ENCODE measurements around the gene C22orf39.

C22orf39 gene

DNA sequence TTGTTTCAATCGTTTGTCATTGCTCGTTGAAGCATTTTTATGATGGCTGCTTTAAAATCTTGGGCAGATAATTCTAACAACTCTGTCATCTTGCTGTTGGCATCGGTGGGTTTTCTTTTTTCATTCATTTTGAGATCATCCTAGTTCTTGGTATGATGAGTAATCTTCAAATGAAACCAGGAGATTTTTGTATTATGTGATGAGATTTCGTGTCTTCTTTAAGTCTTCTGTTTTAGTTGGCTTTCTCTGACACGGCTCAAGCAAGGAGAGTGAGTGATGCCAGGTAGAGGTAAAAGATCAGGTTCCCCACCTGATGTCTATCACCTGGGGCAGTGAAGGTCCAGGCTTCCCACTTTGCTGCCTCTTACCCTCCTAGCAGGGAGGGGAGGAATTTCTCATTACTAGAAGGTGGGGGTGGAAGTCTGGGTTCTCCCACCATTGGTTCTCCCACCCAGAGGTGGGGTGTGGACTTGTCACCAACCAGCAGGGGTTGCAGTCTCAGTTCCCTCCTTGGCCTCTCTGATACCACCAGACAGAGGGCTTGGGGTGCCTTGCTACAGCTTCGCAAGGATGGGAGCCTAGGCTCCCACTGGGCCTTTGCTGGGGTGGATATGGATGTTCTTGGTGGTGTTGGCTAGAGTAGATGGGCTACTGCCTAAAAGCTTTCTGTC is 45.1 kb upstream of the C22orf39 start:
- Histone ChIP-seq H3K27ac (ENCODE audit: low read depth, low read length) (no peak overlapping the region), H4K20me1 (ENCODE audit: low read depth, low read length) (no peaks in the 10 kb centered on the region), H3K4me3 (ENCODE audit: insufficient read depth, low read length, poor library complexity, severe bottlenecking) (no peak overlapping the region), H3K4me2 (ENCODE audit: low read depth, low read length, poor library complexity, severe bottlenecking) (no peak overlapping the region), H3K36me3 (ENCODE audit: low read length) (no peaks in the 10 kb centered on the region), H3K27me3 (ENCODE audit: low read length) (no peaks in the 10 kb centered on the region), H3F3A (ENCODE audit: insufficient read depth) (no peaks in the 10 kb centered on the region), H3K9ac (ENCODE audit: low read length) (no peak overlapping the region), H3K9me3 (ENCODE audit: insufficient read depth, low read length) (no peaks in the 10 kb centered on the region), H3K9me2 (replicated peaks; ENCODE audit: insufficient read depth, low read length) (no peaks in the 10 kb centered on the region), H3K79me2 (ENCODE audit: insufficient read depth, low read length) (no peaks in the 10 kb centered on the region), H2AFZ (ENCODE audit: low read depth, low read length, severe bottlenecking) (no peak overlapping the region)
- TF ChIP-seq, protein P1, sequence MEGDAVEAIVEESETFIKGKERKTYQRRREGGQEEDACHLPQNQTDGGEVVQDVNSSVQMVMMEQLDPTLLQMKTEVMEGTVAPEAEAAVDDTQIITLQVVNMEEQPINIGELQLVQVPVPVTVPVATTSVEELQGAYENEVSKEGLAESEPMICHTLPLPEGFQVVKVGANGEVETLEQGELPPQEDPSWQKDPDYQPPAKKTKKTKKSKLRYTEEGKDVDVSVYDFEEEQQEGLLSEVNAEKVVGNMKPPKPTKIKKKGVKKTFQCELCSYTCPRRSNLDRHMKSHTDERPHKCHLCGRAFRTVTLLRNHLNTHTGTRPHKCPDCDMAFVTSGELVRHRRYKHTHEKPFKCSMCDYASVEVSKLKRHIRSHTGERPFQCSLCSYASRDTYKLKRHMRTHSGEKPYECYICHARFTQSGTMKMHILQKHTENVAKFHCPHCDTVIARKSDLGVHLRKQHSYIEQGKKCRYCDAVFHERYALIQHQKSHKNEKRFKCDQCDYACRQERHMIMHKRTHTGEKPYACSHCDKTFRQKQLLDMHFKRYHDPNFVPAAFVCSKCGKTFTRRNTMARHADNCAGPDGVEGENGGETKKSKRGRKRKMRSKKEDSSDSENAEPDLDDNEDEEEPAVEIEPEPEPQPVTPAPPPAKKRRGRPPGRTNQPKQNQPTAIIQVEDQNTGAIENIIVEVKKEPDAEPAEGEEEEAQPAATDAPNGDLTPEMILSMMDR (IDR thresholded peaks at IDR 0.05; ENCODE audit: insufficient read depth, low read length, poor library complexity, severe bottlenecking): no peak
- TF ChIP-seq EZH2phosphoT487 (conservative IDR thresholded peaks at IDR 0.05; ENCODE audit: low read length): no peak

DNA sequence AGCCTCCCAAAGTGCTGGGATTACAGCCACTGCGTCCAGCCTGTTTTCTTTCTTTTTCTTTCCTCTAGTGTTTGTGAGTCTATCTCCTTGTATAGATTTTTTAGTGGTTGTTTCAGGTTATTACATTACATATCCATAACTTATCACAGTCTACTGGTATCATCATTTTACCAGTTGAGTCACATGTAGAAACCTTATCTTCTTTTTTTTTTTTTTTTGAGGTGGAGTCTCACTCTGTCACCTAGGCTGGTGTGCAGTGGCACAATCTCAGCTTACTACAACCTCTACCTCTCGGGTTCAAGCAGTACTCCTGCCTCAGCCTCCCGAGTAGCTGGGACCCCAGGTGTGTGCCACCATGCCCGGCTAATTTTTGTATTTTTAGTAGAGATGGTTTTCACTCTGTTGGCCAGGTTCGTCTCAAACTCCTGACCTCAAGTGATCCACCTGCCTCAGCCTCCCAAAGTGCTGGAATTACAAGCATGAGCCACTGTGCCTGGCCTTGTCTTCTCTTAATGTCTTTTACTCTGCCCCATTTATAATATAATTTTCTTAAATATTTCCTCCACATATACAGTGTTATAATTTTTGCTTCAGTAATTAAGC is 43.2 kb upstream of the C22orf39 start:
- Histone ChIP-seq H2AFZ (ENCODE audit: low read depth, low read length, severe bottlenecking) (no peak overlapping the region), H3K9ac (ENCODE audit: low read length) (no peak overlapping the region), H3K36me3 (ENCODE audit: low read length) (no peaks in the 10 kb centered on the region), H4K20me1 (ENCODE audit: low read depth, low read length) (no peaks in the 10 kb centered on the region), H3K4me2 (ENCODE audit: low read depth, low read length, poor library complexity, severe bottlenecking) (no peak overlapping the region), H3F3A (ENCODE audit: insufficient read depth) (no peaks in the 10 kb centered on the region), H3K27ac (ENCODE audit: low read depth, low read length) (no peak overlapping the region), H3K79me2 (ENCODE audit: insufficient read depth, low read length) (no peaks in the 10 kb centered on the region), H3K9me3 (ENCODE audit: insufficient read depth, low read length) (no peaks in the 10 kb centered on the region), H3K27me3 (ENCODE audit: low read length) (no peaks in the 10 kb centered on the region), H3K9me2 (replicated peaks; ENCODE audit: insufficient read depth, low read length) (no peaks in the 10 kb centered on the region), H3K4me3 (ENCODE audit: insufficient read depth, low read length, poor library complexity, severe bottlenecking) (no peak overlapping the region)
- no peak for TF ChIP-seq EZH2phosphoT487 (conservative IDR thresholded peaks at IDR 0.05; ENCODE audit: low read length)
- TF ChIP-seq, protein P1 (IDR thresholded peaks at IDR 0.05; ENCODE audit: insufficient read depth, low read length, poor library complexity, severe bottlenecking): no peak

DNA sequence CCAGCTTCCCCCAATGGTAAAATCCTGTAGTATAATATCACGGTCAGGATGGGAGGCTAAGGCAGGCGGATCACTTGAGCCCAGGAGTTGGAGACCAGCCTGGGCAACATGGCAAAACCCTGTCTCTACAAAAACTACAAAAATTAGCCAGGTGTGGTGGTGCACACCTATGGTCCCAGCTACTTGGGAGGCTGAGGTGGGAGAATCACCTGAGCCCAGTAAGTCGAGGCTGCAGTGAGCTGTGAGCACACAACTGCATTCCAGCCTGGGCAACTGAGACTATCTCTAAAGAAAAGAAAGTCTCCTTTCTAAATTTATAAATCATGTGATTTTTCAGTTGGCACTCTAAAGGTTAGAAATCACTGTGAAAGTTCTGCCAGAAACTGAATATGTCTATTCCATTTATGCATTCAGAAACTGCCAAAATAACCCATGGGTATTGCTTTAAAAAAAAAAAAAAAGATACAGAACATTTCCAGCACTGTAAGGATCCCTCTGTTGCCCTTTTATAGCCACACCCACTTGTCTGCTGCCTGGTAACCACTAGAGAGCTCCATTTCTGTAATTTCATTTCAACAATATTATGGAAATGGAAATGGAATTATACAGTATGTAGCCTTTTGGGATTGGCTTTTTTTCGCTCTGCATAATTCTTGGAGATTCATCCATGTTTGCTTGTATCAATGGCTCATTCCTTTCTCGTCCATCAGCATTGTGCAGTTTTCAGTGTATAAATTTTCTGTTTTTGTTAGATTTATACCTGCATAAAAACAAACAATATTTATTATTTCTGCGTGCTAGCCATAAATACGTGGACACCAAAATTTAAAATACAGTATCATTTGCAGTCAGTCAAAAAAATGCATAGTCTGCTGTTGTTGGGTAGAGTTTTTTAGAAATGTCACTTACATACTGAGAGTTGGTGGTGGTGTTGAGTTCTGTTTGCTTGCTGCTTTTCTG is 41.7 kb upstream of the C22orf39 start:
- no peak overlapping the region for H2AFZ ChIP-seq (ENCODE audit: low read depth, low read length, severe bottlenecking)
- H3K9me2 ChIP-seq (replicated peaks; ENCODE audit: insufficient read depth, low read length): no peaks in the 10 kb centered on the region
- no peak overlapping the region for H3K4me2 ChIP-seq (ENCODE audit: low read depth, low read length, poor library complexity, severe bottlenecking)
- no peaks in the 10 kb centered on the region for H4K20me1 ChIP-seq (ENCODE audit: low read depth, low read length)
- no peaks in the 10 kb centered on the region for H3K79me2 ChIP-seq (ENCODE audit: insufficient read depth, low read length)
- no peak overlapping the region for H3K4me3 ChIP-seq (ENCODE audit: insufficient read depth, low read length, poor library complexity, severe bottlenecking)
- no peak overlapping the region for H3K9ac ChIP-seq (ENCODE audit: low read length)
- no peaks in the 10 kb centered on the region for H3K27me3 ChIP-seq (ENCODE audit: low read length)
- H3K36me3 ChIP-seq (ENCODE audit: low read length): no peaks in the 10 kb centered on the region
- H3F3A ChIP-seq (ENCODE audit: insufficient read depth): no peaks in the 10 kb centered on the region
- no peak overlapping the region for H3K27ac ChIP-seq (ENCODE audit: low read depth, low read length)
- TF ChIP-seq, protein P1 (IDR thresholded peaks at IDR 0.05; ENCODE audit: insufficient read depth, low read length, poor library complexity, severe bottlenecking): no peak
- no peak for TF ChIP-seq EZH2phosphoT487 (conservative IDR thresholded peaks at IDR 0.05; ENCODE audit: low read length)
- H3K9me3 ChIP-seq (ENCODE audit: insufficient read depth, low read length): no peaks in the 10 kb centered on the region
